Measurements from ENCODE around the gene TMEM53. TPM values are rescaled to one million over a fixed set of nuclear protein-coding genes. Genes with fewer than 3 reads are reported as not detected.

Gene TMEM53
- total RNA-seq, 1 donor from 2014 or later, result 12.2 TPM

DNA sequence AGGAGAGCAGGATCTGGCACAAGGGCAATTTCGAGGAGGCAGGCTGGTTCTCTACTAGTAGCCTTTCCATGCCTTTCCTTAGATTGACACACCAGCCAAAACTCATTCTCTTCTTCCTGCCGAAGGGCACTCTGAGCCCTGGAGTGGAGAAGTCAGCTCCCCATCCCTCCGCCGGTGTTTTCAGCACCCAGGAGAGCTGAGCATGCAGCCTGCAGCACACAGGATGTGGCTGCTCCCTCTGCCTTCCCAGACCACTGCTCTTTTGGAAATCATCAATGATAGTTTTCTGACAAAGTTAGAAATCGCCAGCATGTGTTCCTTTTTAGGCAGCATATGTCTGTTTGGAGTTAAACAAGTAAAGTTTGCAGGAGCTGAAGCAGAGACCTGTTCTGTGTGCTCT, 45.0 kb upstream of the TMEM53 start:
- TF ChIP-seq, protein P1, sequence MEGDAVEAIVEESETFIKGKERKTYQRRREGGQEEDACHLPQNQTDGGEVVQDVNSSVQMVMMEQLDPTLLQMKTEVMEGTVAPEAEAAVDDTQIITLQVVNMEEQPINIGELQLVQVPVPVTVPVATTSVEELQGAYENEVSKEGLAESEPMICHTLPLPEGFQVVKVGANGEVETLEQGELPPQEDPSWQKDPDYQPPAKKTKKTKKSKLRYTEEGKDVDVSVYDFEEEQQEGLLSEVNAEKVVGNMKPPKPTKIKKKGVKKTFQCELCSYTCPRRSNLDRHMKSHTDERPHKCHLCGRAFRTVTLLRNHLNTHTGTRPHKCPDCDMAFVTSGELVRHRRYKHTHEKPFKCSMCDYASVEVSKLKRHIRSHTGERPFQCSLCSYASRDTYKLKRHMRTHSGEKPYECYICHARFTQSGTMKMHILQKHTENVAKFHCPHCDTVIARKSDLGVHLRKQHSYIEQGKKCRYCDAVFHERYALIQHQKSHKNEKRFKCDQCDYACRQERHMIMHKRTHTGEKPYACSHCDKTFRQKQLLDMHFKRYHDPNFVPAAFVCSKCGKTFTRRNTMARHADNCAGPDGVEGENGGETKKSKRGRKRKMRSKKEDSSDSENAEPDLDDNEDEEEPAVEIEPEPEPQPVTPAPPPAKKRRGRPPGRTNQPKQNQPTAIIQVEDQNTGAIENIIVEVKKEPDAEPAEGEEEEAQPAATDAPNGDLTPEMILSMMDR (IDR thresholded peaks at IDR 0.05; ENCODE audit: insufficient read depth, low read length, poor library complexity, severe bottlenecking), result no peak
- no peaks in the 10 kb centered on the region for H3K36me3 ChIP-seq (ENCODE audit: control insufficient read depth, insufficient read depth, low read length)
- no peaks in the 10 kb centered on the region for H3K27me3 ChIP-seq (ENCODE audit: control insufficient read depth, insufficient read depth, low read length)
- H3K4me3 ChIP-seq (ENCODE audit: low read depth, low read length), result no peak overlapping the region
- DNase-seq (ENCODE audit: low read depth), result no peak

- Histone ChIP-seq H3K4me3 (ENCODE audit: low read depth, low read length) (no peak overlapping the region), H3K36me3 (ENCODE audit: control insufficient read depth, insufficient read depth, low read length) (no peaks in the 10 kb centered on the region), H3K27me3 (ENCODE audit: control insufficient read depth, insufficient read depth, low read length) (no peaks in the 10 kb centered on the region)
- TF ChIP-seq, protein P1 (IDR thresholded peaks at IDR 0.05; ENCODE audit: insufficient read depth, low read length, poor library complexity, severe bottlenecking), result no peak
- no peak for DNase-seq (ENCODE audit: low read depth)
Observed at GRCh38 chr1:44718091-44718490, 43.8 kb upstream of the TMEM53 start.

DNA sequence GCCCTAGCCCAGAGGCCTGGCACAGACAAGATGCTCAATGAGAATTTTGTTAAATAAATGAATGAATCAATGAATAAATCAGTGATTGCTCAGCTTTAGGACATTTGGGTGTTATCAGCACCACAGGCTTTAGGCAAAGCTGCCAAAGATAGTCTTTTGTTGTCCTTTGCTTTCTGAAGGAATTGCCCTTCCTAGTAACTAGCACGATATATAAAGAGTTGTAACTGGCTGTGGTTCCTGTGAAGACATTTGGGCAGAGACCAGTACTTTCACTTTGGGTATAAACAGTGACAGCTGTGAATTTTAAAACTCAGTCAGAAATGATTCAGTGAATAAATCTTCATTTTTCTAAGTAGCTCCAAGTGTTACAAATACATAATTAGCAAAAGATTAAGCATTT, 43.4 kb upstream of the TMEM53 start:
- no peaks in the 10 kb centered on the region for H3K27me3 ChIP-seq (ENCODE audit: control insufficient read depth, insufficient read depth, low read length)
- no peak overlapping the region for H3K4me3 ChIP-seq (ENCODE audit: low read depth, low read length)
- TF ChIP-seq, protein P1 (IDR thresholded peaks at IDR 0.05; ENCODE audit: insufficient read depth, low read length, poor library complexity, severe bottlenecking), result no peak
- H3K36me3 ChIP-seq (ENCODE audit: control insufficient read depth, insufficient read depth, low read length), result no peaks in the 10 kb centered on the region
- no peak for DNase-seq (ENCODE audit: low read depth)

DNA sequence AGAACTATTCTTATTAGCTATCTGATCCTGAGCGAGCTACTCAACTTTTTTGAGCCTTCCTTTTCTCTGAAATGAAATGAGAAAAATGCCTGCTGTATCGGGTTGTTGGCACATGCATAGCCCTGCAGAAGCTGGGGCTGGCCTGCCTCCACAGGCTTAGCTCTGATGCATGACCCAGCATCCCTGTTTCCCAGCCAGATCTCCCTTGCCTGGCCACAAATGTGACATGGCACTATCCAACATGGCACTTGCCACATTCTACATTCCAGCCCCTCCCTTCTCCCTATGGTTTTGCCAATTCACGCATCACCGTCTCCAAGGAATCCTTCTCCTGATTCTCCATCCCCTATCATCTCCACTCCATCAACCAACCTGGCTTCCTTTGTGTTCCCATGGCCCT, 42.9 kb upstream of the TMEM53 start:
- TF ChIP-seq, protein P1 (IDR thresholded peaks at IDR 0.05; ENCODE audit: insufficient read depth, low read length, poor library complexity, severe bottlenecking), result no peak
- H3K4me3 ChIP-seq (ENCODE audit: low read depth, low read length), result no peak overlapping the region
- no peaks in the 10 kb centered on the region for H3K27me3 ChIP-seq (ENCODE audit: control insufficient read depth, insufficient read depth, low read length)
- H3K36me3 ChIP-seq (ENCODE audit: control insufficient read depth, insufficient read depth, low read length), result no peaks in the 10 kb centered on the region
- no peak for DNase-seq (ENCODE audit: low read depth)

- Histone ChIP-seq H3K36me3 (ENCODE audit: control insufficient read depth, insufficient read depth, low read length) (no peaks in the 10 kb centered on the region), H3K4me3 (ENCODE audit: low read depth, low read length) (no peak overlapping the region), H3K27me3 (ENCODE audit: control insufficient read depth, insufficient read depth, low read length) (no peaks in the 10 kb centered on the region)
- no peak for DNase-seq (ENCODE audit: low read depth)
- TF ChIP-seq, protein P1 (IDR thresholded peaks at IDR 0.05; ENCODE audit: insufficient read depth, low read length, poor library complexity, severe bottlenecking), result peak; percentile 88
Observed at GRCh38 chr1:44714944-44715571, 40.8 kb upstream of the TMEM53 start.

DNA sequence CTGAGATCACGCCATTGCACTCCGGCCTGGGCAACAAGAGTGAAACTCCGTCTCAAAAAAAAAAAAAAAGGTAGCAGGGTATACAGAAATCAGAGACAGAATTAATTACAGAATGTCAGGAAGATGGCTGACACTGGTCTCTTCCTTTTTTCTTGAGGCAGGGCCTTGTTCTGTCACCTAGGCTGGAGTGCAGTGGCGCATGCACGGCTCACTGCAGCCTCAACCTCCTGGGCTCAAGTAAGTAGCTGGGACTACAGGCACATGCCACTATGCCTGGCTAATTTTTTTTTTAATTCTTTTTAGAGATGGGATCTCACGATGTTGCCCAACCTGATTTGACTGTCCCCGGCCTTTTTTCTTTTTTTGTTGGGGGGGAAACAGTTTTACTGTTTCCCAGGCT, 40.3 kb upstream of the TMEM53 start:
- TF ChIP-seq, protein P1 (IDR thresholded peaks at IDR 0.05; ENCODE audit: insufficient read depth, low read length, poor library complexity, severe bottlenecking), result no peak
- DNase-seq (ENCODE audit: low read depth), result no peak

More for the DNA sequence above, 40.3 kb upstream of the TMEM53 start:
- H3K36me3 ChIP-seq (ENCODE audit: control insufficient read depth, insufficient read depth, low read length), result no peaks in the 10 kb centered on the region
- no peak overlapping the region for H3K4me3 ChIP-seq (ENCODE audit: low read depth, low read length)
- no peaks in the 10 kb centered on the region for H3K27me3 ChIP-seq (ENCODE audit: control insufficient read depth, insufficient read depth, low read length)
